Measurements from ENCODE around the gene HMG20B.
"Not testable (repeated sequence)": the region's sequence is repeated elsewhere in the genome, so short reads cannot be mapped to it uniquely, and the experiment has no call there.

HMG20B gene

GRCh38 chr19:3581792-3582191, 9.0 kb downstream of the HMG20B start:
- not testable (repeated sequence) for DNase-seq

DNA sequence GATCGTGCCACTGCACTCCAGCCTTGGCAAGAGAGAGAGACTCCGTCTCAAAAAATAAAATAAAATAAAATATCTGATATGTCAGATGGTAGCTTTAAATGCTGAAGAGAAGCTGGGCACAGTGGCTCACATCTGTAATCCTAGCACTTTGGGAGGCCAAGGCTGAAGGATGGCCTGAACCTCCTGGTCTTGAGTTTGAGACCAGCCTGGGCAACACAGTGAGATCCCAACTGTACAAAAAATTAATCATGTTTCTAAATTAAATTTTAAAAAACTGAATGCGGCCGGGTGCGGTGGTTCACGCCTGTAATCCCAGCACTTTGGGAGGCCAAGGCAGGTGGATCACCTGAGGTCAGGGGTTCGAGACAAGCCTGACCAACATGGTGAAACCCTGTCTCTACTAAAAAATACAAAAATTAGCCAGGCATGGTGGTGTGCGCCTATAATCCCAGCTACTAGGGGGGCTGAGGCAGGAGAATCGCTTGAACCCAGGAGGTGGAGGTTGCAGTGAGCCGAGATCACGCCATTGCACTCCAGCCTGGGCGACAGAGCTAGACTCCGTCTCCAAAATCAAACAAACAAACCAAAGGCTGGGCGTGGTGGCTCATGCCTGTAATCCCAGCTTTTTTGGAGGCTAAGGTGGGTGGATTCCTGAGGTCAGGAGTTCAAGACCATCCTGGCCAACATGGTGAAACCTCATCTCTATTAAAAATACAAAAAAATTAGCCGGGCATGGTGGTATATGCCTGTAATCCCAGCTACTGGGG, 11.5 kb downstream of the HMG20B start:
- not testable (repeated sequence) for DNase-seq

- DNase-seq, result no peak
Observed at GRCh38 chr19:3585301-3586126, 12.8 kb downstream of the HMG20B start, which contains the start of gene GIPC3. Gene GIPC3, plus strand, starts transcription at chr19:3585478. Its CDS starts 120 bp downstream, at chr19:3585598.

DNA sequence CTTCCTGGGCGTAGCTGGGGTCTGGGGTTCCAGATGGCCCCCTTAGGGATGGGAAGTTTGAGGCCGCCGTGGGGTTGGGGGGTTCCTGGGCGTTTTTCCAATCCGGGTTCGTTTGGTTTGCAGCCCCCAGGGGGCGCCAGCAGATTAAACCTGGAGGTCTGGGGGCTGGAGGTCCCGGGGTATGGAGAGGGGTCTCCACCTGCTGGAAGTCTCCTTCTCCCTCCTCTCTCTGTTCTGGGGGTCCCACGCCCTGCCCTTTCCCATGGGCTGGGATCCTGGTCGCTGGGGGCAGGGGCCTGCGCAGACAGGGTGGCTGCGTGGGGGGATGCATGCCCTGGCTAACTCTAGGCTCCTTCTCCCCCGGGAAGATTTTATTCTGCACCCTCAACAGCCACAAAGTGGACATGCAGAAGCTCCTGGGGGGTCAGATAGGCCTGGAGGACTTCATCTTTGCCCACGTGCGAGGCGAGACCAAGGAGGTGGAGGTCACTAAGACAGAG, 13.4 kb downstream of the HMG20B start:
- no peak for DNase-seq

GRCh38 chr19:3586707-3587346, 14.1 kb downstream of the HMG20B start:
- no peak for DNase-seq

- no peak for DNase-seq
Observed at GRCh38 chr19:3589439-3589838, 16.7 kb downstream of the HMG20B start.

GRCh38 chr19:3589949-3590348, 17.2 kb downstream of the HMG20B start:
- no peak for DNase-seq

DNA sequence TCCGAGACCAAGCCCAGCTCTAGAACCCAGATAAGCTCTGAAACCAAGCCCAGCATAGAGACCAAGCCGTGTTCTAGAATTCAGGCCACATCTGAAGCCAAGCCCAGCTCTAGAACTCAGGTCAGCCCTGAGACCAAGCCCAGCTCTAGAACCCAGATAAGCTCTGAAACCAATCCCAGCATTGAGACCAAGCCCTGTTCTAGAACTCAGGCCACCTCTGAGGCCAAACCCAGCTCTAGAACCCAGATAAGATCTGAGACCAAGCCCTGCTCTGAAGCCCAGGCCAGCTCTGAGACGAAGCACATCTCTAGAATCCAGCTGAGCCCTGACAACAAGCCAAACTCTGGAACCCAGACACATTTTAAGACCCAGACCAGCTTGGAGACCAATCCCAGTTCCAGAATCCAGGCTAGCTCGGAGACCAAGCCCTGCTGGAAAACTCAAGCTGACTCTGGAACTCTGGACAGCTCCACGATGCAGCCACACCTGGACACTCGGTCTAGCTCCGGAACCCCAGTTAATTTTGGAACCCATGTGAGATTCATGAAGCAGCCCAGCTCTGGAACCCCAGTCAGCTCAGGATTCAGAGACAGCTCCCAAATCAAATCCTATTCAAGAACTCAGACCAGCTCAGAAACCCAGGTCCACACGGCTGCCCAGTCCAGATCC, 18.4 kb downstream of the HMG20B start:
- DNase-seq, result no peak

DNA sequence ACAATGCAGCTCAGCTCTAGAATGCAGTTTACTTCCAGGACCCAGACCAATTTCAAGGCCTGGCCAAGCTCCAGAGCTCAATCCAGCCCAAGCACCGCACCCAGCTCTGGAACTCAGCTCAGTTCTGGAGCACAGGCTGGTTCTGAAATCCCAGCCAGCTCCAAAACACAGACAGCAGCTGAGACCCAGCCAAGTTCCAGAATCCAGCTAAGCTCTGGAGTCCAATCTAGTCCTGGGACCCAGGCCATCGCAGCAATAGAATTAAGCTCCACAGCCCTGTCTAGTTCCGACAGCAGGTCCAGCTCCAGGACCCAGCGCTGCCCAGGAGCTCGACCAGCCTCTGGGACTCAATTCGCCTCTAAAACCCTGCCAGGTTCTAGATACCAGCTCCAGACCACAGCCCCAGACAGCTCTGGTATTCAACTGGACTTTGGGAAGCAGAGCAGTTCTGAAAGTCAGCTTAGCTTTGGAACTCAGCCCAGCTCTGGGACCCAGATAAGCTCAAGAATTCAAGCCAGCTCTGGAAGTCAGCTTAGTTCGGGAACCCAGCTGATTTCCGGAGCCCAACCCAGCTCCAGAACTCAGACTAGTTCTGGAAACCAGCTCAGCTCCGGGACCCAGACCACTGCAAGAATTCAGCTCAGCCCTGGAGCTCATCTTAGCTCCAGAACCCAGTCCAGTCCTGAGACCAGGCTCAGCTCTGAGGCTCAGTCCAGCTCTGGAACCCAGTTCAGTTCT, 19.3 kb downstream of the HMG20B start:
- DNase-seq, result no peak

- DNase-seq, result no peak
Observed at GRCh38 chr19:3593156-3593555, 20.4 kb downstream of the HMG20B start.

DNA sequence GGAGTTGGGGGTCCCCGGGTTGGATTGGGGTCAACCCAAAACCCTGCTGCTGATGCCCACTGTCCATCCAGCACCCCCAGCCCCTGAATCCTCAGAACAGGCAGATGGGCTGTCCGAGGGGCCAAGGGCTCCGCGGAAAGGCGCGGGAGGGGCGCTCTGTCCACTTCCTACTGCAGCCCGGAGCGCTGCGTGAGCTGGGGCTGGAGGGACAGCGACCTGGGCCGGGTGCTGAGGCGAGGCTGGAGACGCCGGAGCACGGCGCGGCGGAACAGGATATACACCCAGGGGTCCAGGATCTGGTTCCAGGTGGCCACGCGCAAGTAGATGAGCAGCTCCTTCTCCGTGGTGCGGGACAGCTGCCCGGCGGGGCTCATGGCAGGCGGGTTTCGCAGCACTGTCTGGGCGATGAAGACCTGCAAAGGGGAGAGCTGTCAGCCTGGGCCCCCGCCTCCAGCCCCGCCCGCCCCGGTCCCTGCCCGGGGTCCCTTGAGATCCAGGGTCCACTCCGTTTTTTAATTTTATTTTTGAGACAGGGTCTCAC, 22.8 kb downstream of the HMG20B start:
- DNase-seq, result no peak

DNA sequence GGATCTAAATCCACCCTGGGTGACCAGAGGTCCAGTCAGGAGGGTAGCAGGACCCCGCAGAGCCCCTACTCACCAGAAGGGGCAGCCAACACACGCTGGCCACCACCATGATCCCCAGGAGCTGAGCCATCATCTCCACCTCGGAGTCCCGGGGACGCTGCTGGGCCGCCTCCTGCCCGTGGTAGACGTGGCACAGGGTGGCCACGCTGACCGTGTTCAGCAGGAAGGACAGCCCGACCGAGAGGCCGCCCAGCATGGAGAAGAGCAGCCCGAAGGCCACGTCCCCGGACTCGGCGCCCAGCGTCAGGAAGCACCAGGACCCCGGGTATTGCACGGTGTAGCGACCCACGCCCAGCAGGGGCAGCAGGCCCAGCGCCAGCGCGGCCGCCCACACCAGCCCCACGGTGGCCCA, 27.0 kb downstream of the HMG20B start:
- no peak for DNase-seq

DNA sequence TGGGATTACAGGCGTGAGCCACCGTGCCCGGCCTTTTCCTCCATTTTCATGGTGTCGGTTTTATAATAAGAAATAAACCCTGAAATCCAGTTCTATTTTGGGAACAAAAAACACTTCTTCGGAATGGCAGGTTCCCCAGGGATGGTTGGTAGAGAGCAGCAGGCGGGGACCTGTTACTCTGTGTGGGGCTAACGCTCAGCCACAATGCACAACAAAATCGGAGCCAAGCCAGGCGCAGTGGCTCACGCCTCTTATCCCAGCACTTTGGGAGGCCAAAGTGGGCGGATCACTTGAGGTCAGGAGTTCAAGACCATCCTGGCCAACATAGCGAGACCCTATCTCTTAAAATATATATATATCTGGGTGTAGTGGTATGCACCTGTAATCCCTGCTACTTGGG, 28.3 kb downstream of the HMG20B start:
- DNase-seq, result no peak

DNA sequence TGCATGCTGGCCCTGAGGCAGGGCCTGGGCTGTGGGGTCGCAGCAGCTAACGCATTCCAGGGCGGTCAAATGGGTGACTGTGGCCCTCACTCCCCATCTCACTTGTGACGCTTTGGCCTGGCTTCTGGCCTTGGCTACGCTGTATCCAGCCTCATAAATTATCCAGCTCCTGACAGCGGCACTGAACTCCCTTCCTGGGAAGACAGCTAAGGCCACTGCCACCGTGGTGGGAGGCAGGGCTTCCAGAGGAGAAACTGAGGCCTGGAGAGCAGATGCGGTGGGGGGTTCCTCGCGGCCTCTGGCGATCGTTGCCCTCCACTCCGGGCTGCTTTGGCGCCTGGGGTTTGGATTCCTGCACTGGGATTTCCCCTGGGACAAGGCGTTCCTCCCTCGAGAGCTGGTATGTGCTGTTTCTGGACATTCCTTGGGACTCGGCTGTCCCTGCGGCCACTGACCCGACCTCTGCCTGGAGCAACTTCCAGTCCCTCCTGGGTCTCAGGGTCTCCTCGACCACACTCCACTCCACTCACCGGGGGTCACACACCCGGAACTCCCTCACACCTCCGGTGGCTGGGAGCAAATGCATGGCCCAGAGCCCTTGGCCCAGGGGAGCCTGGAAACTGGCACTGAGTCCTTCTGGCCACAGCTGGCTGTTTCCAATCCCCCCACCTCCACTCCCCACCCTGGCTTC, 30.5 kb downstream of the HMG20B start:
- DNase-seq, result peak; percentile 66

GRCh38 chr19:3604227-3604986, 31.7 kb downstream of the HMG20B start:
- no peak for DNase-seq

GRCh38 chr19:3604987-3605343, 32.2 kb downstream of the HMG20B start:
- no peak for DNase-seq

DNA sequence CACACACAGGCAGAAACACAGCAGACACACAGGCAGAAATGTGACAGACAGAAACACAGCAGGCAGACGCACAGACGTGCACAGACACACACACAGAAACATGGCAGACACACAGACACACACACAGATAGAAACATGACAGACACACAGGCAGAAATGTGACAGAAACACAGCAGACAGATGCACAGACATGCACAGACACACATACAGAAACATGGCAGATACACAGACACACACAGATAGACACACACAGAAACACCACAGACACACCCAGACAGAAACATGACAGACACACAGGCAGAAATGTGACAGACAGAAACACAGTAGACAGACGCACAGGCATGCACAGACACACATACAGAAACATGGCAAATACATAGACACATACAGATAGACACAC, 32.6 kb downstream of the HMG20B start:
- no peak for DNase-seq

DNA sequence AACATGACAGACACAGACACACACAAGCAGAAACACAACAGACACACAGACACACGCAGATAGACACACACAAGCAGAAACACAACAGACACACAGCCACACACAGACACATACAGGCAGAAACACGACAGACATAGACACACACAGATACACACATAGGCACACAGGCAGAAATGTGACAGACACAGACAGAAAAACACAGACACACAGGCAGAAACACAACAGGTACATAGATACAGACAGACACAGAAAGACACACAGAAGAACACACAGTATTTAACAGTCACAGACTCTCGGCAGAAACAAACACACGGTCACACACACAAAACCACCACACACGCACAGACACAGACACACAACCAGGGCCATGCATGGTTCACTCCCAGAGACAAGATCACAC, 33.0 kb downstream of the HMG20B start:
- DNase-seq, result no peak

DNA sequence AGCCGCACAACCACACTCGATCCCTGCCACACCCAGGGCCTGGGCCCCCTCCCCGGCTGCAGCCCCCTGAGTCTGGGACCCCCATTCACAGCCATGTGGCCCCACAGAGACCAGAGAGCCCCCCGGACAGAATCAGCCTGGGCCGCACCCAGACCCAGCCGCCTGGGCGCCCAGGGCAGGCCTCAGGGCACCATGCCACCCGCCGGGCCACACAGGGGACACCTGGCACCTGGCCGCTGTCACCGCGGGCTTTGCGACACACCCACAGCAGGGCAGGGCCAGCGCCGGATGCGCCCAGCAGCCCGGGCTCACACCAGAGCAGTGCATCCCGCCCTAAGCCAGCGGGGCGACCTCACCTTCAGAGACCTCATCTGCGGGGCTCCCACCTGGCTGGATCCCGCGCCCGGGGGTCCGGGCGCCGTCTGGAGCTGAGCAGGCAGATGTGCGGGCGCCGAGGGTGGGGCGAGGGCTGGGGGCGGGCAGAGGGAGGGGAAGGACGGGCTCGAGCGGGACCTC, 33.5 kb downstream of the HMG20B start:
- no peak for DNase-seq

Measured in right kidney (tissue), 1 donor.